ENCODE results near the gene APLF.

GRCh38 chr2:68466361-68466777 is 1.0 kb upstream of the APLF start:
- TF ChIP-seq, protein P1, sequence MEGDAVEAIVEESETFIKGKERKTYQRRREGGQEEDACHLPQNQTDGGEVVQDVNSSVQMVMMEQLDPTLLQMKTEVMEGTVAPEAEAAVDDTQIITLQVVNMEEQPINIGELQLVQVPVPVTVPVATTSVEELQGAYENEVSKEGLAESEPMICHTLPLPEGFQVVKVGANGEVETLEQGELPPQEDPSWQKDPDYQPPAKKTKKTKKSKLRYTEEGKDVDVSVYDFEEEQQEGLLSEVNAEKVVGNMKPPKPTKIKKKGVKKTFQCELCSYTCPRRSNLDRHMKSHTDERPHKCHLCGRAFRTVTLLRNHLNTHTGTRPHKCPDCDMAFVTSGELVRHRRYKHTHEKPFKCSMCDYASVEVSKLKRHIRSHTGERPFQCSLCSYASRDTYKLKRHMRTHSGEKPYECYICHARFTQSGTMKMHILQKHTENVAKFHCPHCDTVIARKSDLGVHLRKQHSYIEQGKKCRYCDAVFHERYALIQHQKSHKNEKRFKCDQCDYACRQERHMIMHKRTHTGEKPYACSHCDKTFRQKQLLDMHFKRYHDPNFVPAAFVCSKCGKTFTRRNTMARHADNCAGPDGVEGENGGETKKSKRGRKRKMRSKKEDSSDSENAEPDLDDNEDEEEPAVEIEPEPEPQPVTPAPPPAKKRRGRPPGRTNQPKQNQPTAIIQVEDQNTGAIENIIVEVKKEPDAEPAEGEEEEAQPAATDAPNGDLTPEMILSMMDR (conservative IDR thresholded peaks at IDR 0.05; ENCODE audit: low read length), result 0 out of 2 replicates have a peak, but pooled peaks have one; percentile 30
- no peak for TF ChIP-seq EZH2phosphoT487 (IDR thresholded peaks at IDR 0.05; ENCODE audit: borderline replicate concordance, low read depth, low read length)

All from OCI-LY7 (cell line).